ENCODE measurements around the gene FHIT. TPM values are rescaled to one million over a fixed set of nuclear protein-coding genes. Genes with fewer than 3 reads are reported as not detected.

Gene FHIT
- total and polyA plus RNA-seq, 10 of the 15 experiments (the other 5 are each of a cell fraction or from before 2014, with no cell fraction given) = 4.2 to 14.9 (median 9.4) TPM

GRCh38 chr3:60260546-60260945 is 990.7 kb downstream of the FHIT start:
- no peak for DNase-seq (ENCODE audit: low read depth, low spot score)
- no peaks in the 10 kb centered on the region for H4K20me1 ChIP-seq (ENCODE audit: control insufficient read depth, insufficient read depth)
- no peak for TF ChIP-seq BMI1 (IDR thresholded peaks at IDR 0.05; ENCODE audit: borderline replicate concordance)
- no peak for TF ChIP-seq POLR2AphosphoS5 (IDR thresholded peaks at IDR 0.05; ENCODE audit: low read length)
- TF ChIP-seq ZNF207 (IDR thresholded peaks at IDR 0.05; ENCODE audit: borderline replicate concordance) = no peak
- TF ChIP-seq ATF3 (IDR thresholded peaks at IDR 0.05; ENCODE audit: borderline replicate concordance, extremely low read depth, low read depth, low read length) = no peak
- no peak for TF ChIP-seq GATAD2B (conservative IDR thresholded peaks at IDR 0.05; ENCODE audit: low read depth)
- no peak for TF ChIP-seq E2F4 (IDR thresholded peaks at IDR 0.05; ENCODE audit: low read depth, low read length)
- no peak for TF ChIP-seq CREB1 (IDR thresholded peaks at IDR 0.05; ENCODE audit: low read depth)
- H3K4me2 ChIP-seq (ENCODE audit: control insufficient read depth, insufficient read depth) = no peak overlapping the region
- intact Hi-C loops (cut with micrococcal nuclease; ENCODE audit: unreplicated experiment) = no loop called here
- FAIRE-seq = no peak
- in situ Hi-C loops (cut with MboI) = no loop called here
- no peak overlapping the region for H3K9ac ChIP-seq (ENCODE audit: control insufficient read depth, insufficient read depth, low read length)
- no peaks in the 10 kb centered on the region; a peak in 1 of 4 replicates for H3K27me3 ChIP-seq (replicated peaks in 1 of 2; ENCODE audit: control insufficient read depth in 2 of 2, insufficient read depth in 2 of 2, low read length in 1 of 2)
- H3K27ac ChIP-seq (ENCODE audit: control insufficient read depth, insufficient read depth) = no peak overlapping the region
- ChIA-PET RAD21 (ENCODE audit: unreplicated experiment) (no interaction called here), POLR2A (no interaction called here), SMC1A (ENCODE audit: uncharacterized antibody, unreplicated experiment) (interaction anchor here (0.6 kb wide), 1 partner anchor 1169 kb away, joined by 3 read pairs; no protein-coding TSS in a partner anchor), CTCF (no interaction called here)
- no peaks in the 10 kb centered on the region for H3K9me3 ChIP-seq (replicated peaks; ENCODE audit: control insufficient read depth, insufficient read depth, low read length)
- H3K4me3 ChIP-seq = no peak overlapping the region
- no peak overlapping the region for H2AFZ ChIP-seq (ENCODE audit: control insufficient read depth, low read depth, low read length)
- H3K79me2 ChIP-seq (ENCODE audit: control insufficient read depth, insufficient read depth, low read length) = no peaks in the 10 kb centered on the region
- WGBS (ENCODE audit: insufficient coverage, insufficient replicate concordance, low lambda C conversion rate, missing lambda C conversion rate) = 29% methylated on average over 5 of the region's 5 CpGs
- no peaks in the 10 kb centered on the region for H3K36me3 ChIP-seq (ENCODE audit: control insufficient read depth in 2 of 2, insufficient read depth in 2 of 2, low read length in 1 of 2)
- H3K4me1 ChIP-seq (ENCODE audit: control insufficient read depth, insufficient read depth, low read length) = no peaks in the 10 kb centered on the region
- no peak for ATAC-seq
- no TSS peak for BruUV-seq (replicated peaks)
